Fibroblast of gingiva (primary cell): Measurements from ENCODE around the gene POU2F3.
A peak's percentile ranks its signal among the peaks of the same experiment; 100 is the strongest.

Experiments
- DNase-seq: peaks from one replicate; pipeline ENCODE4 v3.0.0-alpha.2; 2011; ENCODE audit warnings: low read depth

POU2F3 gene

GRCh38 chr11:120210626-120211521, 29.1 kb upstream of the POU2F3 start, which contains the start of gene OAF:
OAF (plus strand) TSS chr11:120211032; CDS start chr11:120211280, 248 bp downstream.
- peak; percentile 78 for DNase-seq

- no peak for DNase-seq
Measured at GRCh38 chr11:120211522-120212258, 28.2 kb upstream of the POU2F3 start.

DNA sequence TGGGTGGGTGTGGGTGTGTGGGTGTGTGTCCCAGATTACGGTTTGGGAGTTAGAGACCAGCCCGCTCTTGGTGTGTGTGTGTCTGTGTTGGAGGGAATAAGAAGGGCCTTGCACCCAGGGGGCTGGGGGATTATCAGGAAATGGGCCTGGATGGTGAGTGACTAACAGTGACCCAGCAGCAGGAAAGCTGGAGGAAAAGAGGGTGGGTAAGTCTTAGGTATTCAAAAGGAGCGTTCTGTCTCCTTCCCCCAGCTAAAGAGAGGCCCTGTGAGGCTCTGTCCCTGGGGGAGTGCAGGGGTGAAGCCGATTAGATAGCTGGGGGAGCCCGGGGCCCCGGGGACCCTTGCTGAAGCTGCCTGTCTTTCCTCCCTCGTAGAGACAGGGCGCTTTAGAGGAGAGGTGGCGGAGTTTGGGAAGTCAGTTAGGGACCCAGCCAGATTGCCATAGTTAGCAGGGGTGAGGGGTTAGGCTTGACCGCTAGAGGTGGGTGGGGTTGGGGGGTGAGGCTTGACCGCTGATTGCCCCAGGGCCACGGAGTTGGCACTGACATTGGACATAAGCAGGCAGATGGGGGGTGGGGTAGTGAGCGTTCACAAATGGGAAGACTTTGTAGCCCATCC, 27.6 kb upstream of the POU2F3 start:
- DNase-seq: no peak

GRCh38 chr11:120212926-120213325, 27.0 kb upstream of the POU2F3 start:
- DNase-seq: no peak

DNA sequence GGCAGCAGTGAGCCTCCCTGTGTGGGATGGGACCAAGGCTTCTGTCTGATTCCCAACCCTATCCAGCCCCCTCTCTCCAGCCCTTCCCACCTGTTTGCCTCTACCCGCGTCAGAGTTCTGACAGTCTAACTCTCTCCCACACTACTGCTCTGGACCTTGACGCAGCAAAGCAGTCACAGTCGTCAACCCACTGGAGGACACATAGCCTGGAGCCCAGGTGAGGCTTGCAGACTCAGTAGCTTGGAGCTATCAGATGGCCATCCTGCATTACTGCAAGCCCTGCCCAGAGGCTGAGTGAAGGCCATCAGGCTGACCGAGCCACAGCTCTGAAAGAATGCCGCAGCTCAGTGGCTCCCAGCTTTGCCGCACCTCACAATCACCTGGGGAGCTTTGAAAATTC, 25.4 kb upstream of the POU2F3 start:
- DNase-seq: no peak

DNA sequence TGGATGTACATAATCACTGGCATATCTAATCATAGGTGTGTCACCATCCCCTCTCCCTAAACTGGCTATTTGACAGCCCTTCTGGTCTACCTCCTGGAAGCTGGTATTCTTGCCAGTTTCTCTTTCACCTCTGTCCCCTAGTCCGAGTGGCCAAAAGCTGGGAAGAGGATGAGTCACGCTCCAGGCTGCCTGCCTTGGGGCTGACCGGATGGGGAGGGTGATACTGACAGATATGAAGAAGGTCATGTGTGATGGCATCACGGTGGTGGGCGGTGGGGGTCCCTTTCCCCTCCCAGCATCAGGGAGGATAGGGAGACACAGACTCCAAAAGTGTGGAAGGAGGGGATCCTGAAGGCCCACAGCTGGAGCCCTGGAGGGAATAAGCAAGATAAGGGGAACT, 24.3 kb upstream of the POU2F3 start:
- DNase-seq: peak; percentile 55

DNA sequence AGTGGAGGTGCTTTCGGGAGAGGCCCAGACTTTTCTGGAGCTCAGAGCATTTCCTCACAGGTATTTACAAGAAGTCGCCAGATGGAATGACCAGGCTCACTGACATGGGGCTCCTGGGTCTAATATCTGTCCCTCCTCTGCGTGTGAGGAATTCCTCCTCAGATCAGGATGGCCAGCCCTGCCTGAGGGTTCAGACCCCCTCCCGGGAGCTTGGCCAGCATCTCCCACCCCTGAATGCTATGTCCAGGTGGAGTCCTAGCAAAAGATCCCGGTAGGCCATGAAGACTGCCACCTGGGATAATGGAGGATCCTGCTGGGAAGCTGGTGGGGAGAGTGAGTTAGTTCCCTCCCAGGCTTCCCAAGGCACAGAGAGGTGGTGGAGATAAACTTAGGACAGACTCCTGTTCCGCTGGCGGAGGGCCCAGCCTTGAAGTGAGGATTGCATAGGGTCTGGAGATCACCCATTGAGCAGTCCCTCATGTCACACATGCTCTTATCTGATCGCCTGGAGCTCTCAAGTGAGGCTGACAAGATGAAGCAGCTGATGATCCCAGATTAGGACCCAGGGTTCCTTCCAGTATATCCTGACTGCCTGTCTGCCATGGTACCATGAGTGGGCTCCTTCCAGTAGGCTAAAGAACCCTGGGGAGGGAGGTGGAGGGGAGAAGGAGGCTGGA, 23.4 kb upstream of the POU2F3 start:
- no peak for DNase-seq

DNA sequence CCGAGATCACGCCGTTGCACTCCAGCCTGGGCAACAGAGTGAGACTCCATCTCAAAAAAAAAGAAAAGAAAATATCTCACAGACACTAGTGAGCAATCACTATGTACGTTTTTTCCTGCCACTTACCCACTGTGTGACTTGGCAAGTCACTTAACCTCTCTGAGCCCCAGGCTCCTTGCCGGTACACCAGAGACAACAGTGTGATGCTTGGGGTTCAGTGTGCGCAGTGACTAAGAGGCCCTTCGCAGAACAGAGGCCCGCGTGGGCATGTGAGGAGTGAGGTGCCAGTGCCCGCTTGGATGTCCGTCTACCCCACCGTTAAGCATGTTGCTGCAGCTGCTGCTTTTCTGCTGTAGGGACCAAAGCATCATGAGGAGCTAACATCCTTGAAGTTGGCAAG, 22.4 kb upstream of the POU2F3 start:
- no peak for DNase-seq

DNA sequence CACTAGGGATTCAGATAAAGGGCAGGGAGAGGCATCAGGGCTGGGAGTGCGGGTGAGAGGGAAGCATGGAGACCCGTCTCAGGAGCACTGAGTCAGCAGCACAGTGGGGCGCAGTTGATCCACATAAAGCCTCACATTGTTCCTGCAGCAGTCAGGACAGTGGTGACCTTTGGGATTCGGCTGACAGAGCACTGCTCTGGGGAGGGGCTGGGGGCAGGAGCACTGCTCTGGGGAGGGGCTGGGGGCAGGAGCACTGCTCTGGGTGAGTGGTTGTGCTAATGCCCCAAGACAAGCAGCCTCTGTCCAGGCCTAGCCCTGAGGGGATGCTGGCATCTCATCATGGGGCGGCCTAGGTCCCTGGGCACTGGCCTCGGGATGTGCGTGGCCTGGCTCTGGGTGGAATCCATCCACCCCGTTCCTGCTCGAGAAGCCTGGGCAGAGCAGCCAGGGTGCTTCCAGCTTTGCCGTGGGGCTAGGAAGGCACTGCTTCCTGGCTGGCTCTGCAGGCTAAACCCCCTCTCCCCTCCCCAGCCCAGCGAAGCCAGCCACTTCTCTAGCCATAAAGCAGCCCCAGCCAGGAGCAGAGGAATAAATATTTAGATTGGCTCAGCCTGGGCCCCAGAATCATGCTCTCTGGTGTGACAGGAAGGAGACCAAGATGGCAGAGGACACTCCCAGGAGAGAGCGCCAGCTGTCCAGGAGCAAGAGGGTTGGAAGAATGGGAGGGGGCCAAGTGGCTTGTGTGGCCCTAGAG, 21.8 kb upstream of the POU2F3 start:
- DNase-seq: no peak

DNA sequence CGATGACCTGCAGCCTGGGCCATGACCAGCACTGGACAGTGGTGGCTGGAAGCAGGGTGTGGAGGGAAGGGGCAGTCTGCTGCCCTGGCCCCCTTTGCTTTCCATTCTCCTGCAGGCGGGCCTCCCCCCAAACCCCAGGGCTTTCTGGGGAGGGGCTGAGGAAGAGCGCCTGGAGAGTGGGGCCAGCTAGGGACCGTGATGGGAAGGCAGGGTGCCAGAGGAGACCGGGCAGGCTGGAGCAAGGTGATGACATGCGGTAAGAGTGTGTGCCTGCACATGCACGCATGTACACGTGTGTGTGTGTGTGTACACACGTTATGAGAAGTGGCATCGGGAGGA, 21.3 kb upstream of the POU2F3 start:
- no peak for DNase-seq

- no peak for DNase-seq
Measured at GRCh38 chr11:120219232-120219937, 20.6 kb upstream of the POU2F3 start.

GRCh38 chr11:120219938-120220746, 19.8 kb upstream of the POU2F3 start:
- DNase-seq: no peak

DNA sequence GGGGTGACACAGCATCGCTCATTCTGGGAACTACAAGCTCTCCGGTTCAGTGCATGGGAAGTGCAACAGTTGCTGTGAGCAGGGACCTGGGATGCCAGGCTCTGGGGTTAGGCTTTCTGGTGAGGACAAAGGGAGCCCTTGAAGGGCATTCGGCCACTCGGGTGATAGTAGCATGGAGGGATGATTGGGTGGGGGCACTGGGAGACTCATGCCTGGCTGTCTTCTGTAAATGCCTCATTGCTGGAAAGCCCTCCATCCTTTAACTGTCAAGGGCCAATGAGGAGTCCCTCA, 19.2 kb upstream of the POU2F3 start:
- no peak for DNase-seq

GRCh38 chr11:120221115-120221752, 18.7 kb upstream of the POU2F3 start:
- no peak for DNase-seq

DNA sequence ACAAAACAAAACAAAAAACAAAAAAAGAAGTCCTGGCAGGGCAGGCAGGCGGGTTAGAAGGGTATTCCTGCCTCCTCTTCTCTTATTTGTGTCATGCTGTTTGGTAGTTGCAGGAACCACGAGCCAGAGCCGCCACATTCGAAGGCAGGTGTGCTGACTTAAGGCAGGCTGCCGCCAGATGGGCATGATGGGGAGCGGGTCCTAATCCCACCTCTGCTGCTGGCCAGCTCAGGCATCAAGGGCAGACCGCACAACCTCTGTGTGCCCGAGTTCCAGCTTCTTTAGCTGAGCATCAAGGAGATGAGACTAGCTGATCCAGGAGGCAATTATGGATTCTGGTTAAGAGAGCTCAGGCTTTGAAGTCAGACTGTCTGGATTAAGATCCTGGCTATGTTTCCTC, 17.0 kb upstream of the POU2F3 start:
- DNase-seq: no peak

GRCh38 chr11:120223793-120224192, 16.1 kb upstream of the POU2F3 start:
- no peak for DNase-seq

DNA sequence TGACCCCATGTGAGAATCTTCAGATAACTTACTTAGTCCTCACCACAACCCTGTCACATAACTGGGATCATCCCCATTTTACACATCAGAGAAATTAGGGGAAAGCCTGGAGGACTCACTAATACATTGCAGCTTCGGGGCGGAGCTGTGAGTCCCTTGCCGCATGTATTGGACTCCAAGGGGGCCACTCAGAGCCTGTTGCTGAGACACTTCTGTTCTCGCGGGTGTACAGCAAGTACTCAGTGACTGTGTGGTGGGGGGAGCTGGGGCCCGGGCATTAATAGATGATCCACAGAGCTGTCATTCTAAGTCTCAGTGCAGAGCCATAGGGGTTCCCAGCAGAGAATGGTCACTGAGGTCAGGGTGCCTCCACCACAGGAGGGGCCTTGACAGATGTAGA, 15.6 kb upstream of the POU2F3 start:
- no peak for DNase-seq

- no peak for DNase-seq
Measured at GRCh38 chr11:120224972-120225909, 14.7 kb upstream of the POU2F3 start.

- DNase-seq: no peak
Measured at GRCh38 chr11:120226242-120226641, 13.7 kb upstream of the POU2F3 start.
